Measurements from ENCODE around the gene PLPPR2. TPM values are rescaled to one million over a fixed set of nuclear protein-coding genes. Genes with fewer than 3 reads are reported as not detected.
"Not testable (repeated sequence)": the region's sequence is repeated elsewhere in the genome, so short reads cannot be mapped to it uniquely, and the experiment has no call there.

The PLPPR2 gene
- total RNA-seq, 1 donor from 2014 or later = 34.2 TPM

GRCh38 chr19:11401808-11402543, 46.7 kb downstream of the PLPPR2 start:
- DNase-seq (ENCODE audit: low spot score) = no peak

GRCh38 chr19:11404588-11405222, 49.5 kb downstream of the PLPPR2 start:
- no peak for DNase-seq (ENCODE audit: low spot score)

GRCh38 chr19:11405846-11406643, 50.8 kb downstream of the PLPPR2 start:
- DNase-seq (ENCODE audit: low spot score) = no peak

GRCh38 chr19:11406703-11407236, 51.5 kb downstream of the PLPPR2 start:
- DNase-seq (ENCODE audit: low spot score) = not testable (repeated sequence)

GRCh38 chr19:11408591-11408990, 53.4 kb downstream of the PLPPR2 start:
- no peak for DNase-seq (ENCODE audit: low spot score)

- DNase-seq (ENCODE audit: low spot score) = no peak
These were observed 55.5 kb downstream of the PLPPR2 start for GRCh38 chr19:11410682-11411081.

GRCh38 chr19:11414544-11414943, 59.3 kb downstream of the PLPPR2 start:
- DNase-seq (ENCODE audit: low spot score) = no peak

Other genes starting within 250 kb of the PLPPR2 start
- 2.1 TPM for gene SPC24, start 199.7 kb upstream of the PLPPR2 start, total RNA-seq
- 225 TPM for gene KANK2, start 157.9 kb upstream of the PLPPR2 start, total RNA-seq
- gene ANGPTL8, start 115.8 kb upstream of the PLPPR2 start, total RNA-seq = 0.95 TPM
- gene DOCK6, start 92.9 kb upstream of the PLPPR2 start, total RNA-seq = 102 TPM
- not detected for gene TSPAN16, start 59.3 kb upstream of the PLPPR2 start, total RNA-seq
- gene RAB3D, start 15.8 kb upstream of the PLPPR2 start, total RNA-seq = 41.9 TPM
- 136 TPM for gene TMEM205, start 9.2 kb upstream of the PLPPR2 start, total RNA-seq
- gene CCDC159, start 8.9 kb upstream of the PLPPR2 start, total RNA-seq = 66.1 TPM
- 4.9 TPM for gene SWSAP1, start 19.2 kb downstream of the PLPPR2 start, total RNA-seq
- gene EPOR, start 28.9 kb downstream of the PLPPR2 start, total RNA-seq = 17.8 TPM
- gene RGL3, start 63.9 kb downstream of the PLPPR2 start, total RNA-seq = 72.0 TPM
- 1.4 TPM for gene ODAD3, start 79.7 kb downstream of the PLPPR2 start, total RNA-seq
- 357 TPM for gene PRKCSH, start 80.2 kb downstream of the PLPPR2 start, total RNA-seq
- 0.20 TPM for gene ELAVL3, start 125.6 kb downstream of the PLPPR2 start, total RNA-seq
- 13.8 TPM for gene ZNF653, start 150.4 kb downstream of the PLPPR2 start, total RNA-seq
- gene ECSIT, start 173.7 kb downstream of the PLPPR2 start, total RNA-seq = 52.9 TPM
- 1,051 TPM for gene CNN1, start 183.4 kb downstream of the PLPPR2 start, total RNA-seq
- gene ELOF1, start 203.8 kb downstream of the PLPPR2 start, total RNA-seq = 53.8 TPM
- 18.0 TPM for gene ACP5, start 222.2 kb downstream of the PLPPR2 start, total RNA-seq
- gene ZNF627, start 242.1 kb downstream of the PLPPR2 start, total RNA-seq = 13.9 TPM

Data from mucosa of gallbladder (tissue), 1 donor.